COLO668 (cell line): Measurements from ENCODE around the gene POLR2L.

Experiments
- DNase-seq: peaks from one replicate; lab custom pipeline; 2025; ENCODE audit not compliant: unreplicated experiment; lab: John Stamatoyannopoulos, UW

The POLR2L gene

GRCh38 chr11:855796-856195 is 13.5 kb upstream of the POLR2L start:
- DNase-seq = no peak

GRCh38 chr11:855330-855674 is 13.0 kb upstream of the POLR2L start:
- no peak for DNase-seq

GRCh38 chr11:854601-855329 is 12.4 kb upstream of the POLR2L start:
- DNase-seq = no peak

- DNase-seq = no peak
Observed at GRCh38 chr11:853682-854448, 11.5 kb upstream of the POLR2L start.

GRCh38 chr11:852762-853161 is 10.4 kb upstream of the POLR2L start:
- DNase-seq = no peak

DNA sequence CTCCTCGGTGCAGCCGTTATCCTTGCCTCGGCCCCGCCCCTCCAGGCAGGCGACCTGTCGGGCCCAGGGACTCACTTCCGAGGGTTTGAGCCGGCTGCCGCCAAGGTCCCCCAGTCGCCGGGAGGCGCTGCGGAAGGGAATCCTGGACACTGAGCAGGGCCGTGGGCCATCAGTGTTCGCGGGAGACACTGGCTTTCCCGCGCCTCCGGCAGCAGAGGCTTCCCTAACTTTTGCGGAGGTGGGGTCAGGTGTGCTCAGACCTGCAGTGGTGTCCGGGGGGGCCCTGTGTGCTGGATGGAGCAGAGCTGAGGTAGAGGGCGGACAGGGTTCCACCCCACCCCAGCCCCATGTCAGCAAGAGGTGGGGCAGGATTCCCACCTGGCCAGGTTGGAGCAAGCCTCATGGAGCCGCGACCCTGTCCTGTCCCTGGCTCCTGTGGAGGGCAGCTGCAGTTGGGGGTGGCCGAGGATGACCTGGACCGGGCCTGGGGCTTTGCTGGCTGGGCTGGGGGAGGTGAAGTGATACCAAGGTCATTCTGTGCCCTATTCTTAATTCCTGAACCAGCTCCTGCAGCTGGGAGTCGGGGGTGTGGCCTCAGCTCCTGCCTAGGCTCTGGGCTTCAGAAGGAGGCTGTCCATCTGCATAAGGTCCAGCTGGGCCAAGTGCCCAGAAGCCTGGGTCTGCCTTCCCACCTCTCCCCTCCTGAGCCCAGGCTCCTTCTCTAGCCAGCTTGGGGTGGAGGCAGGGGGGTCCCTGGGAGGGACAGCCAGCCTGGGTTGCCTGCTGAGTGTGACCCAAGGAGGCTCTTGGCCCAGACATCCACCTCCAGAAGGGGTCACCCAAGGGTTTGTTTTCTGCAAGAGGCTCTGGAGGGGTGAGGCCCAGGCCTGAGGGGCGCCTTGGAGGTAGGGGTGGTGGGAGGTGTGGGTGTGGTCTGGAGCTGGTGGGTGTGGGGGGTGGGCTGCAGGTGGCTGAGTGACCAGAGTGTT is 8.7 kb upstream of the POLR2L start:
- no peak for DNase-seq

DNA sequence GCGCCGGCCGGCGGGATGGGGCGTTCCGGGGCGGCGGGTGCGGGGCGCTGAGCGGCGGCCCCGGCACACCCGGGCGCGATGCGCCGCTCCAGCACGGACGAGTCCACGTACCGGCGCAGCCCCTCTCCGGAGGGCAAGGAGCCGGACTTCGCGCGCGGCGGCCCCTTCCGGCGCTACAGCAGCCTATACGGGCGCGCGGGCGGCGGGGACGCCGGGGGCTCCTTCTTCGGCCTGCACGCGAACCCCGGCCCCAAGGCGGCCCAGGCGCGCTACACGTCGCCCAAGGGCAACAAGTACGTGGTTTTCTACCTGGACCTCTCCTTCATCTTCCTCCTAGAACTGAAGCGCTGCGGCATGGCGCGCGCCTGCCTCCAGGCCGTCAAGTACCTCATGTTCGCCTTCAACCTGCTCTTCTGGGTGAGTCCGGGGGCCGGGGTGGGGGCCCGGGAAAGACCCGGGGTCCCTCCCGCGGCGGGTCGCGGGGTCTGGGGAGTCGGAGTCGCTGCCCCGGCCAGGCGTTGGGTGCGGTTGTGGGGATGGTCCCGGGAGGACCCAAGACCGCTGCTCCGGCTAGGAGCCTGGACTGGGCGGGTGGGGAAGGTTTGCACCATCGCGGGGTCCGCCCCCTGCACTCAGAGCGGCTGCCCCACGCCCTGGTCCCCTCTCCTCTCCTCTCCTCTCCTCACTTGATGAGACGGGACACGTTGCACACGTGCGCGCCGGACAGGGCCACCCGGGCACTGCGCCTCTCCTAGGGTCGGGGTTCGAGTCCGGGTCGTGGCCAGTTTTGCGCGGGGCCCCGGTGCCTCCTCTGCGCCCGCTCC is 7.8 kb upstream of the POLR2L start:
- no peak for DNase-seq

GRCh38 chr11:849104-849824 is 6.9 kb upstream of the POLR2L start:
- DNase-seq = peak; percentile 39

GRCh38 chr11:848380-848931 is 6.1 kb upstream of the POLR2L start:
- peak; percentile 17 for DNase-seq

DNA sequence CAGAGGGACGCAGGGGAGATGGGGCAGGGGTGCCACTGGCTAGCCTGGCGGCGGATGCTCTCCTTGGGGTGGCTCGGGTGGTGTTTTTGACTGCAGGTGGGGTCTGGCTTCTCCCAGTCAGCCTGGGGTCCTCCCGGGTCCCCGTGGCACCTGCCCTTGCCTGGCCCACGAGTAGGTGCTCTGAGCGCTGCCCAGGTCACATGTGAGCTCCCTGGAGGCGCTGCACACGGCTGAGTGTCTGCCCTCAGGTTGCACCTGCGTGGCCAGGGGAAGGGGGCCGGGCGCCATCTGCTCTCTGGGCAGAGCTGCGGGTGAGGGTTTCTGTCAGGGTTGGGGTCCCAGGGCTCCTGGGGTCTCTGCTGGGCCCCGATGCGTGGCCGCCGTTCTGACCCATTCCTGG is 5.5 kb upstream of the POLR2L start:
- no peak for DNase-seq

GRCh38 chr11:846496-847098 is 4.3 kb upstream of the POLR2L start:
- no peak for DNase-seq

- no peak for DNase-seq
Observed at GRCh38 chr11:845872-846495, 3.7 kb upstream of the POLR2L start.

GRCh38 chr11:844693-845644 is 2.6 kb upstream of the POLR2L start:
- no peak for DNase-seq

GRCh38 chr11:843818-844692 is 1.7 kb upstream of the POLR2L start:
- peak; percentile 3 for DNase-seq

DNA sequence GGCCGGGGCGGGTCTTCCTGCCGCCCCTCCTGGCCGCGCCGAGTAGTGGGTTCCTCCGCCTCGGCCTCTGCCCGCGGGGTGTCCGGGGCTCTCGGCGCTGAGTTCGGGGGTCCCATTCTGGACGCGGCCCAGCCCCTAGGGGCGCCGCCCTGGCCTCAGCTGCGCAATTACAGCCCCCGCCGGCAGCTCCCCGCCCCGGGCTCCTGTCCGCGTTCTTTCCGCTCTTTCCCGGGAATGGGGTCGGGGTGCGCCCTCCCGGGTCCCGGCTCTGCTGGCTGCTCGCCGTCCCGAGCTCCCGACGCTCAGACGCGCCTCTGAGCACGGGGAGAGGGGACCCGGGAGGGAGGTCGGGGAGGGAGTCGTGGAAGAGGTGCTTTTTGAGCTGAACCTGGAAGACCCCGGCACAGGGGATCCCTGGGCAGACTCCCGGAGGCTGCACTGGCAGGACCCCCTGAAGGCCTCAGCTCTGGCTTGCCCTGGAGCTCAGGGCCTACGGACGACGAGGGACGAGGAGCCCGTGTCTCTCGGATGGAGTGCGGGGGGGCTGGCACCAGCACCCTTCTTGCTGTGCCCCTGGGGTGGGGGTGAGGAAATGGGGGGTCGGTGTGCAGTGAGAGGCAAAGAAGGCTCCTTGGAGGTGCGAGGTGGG is 881 bp upstream of the POLR2L start:
- no peak for DNase-seq

DNA sequence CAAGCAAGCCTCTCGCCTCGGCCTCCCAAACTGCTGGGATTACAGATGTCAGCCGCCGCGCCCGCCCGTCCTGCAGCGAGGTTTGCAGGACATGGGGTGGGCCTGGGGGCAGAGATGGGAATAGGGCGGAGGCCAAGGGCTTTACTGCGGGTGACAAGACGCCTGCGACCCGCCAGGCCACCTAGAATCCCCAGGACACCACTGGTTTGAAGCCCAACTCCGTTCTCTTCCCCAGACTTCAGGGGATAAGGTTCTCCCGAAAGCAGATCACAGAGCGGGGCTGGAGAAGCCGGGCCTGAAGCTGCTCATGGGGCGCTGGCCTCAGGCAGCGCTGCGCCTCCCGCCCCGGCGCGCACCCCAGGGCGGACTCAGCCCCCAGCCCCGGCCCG is 354 bp downstream of the POLR2L start:
- DNase-seq = no peak
